GM23248 (cell line): ENCODE measurements around the gene ZFYVE21.

Experiments
- EZH2 ChIP-seq: fragments of 200-600 bp; sonication (generic); IDR thresholded peaks from 2 replicates; pipeline ENCODE4 v1.6.1; 2018; ENCODE audit warnings: antibody characterized with exemption, mild to moderate bottlenecking; ENCODE audit not compliant: insufficient read depth, poor library complexity, severe bottlenecking
- EZH2phosphoT487 ChIP-seq: fragments of 200-600 bp; sonication (generic); IDR thresholded peaks from 2 replicates; pipeline ENCODE4 v1.6.1; 2018; ENCODE audit warnings: antibody characterized with exemption, moderate library complexity, mild to moderate bottlenecking, low read depth; ENCODE audit not compliant: insufficient read depth

DNA sequence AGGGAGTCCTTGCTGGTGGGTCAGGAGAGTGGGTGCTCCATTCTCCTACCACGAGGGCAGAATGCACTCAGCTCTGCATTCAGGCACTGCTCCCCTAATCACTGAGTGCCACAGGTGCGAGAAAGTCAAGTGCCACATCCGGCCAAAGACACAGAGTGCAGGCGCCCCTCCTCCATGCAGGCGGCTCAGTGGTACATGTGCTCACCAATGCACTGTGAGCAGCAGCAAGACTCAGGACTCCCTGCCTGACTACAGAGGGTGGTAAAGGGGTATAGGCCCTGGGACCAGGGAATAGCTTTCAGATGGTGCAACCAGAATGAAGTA is 32.9 kb downstream of the ZFYVE21 start:
- TF ChIP-seq EZH2 (no peak), EZH2phosphoT487 (no peak)
